GM04503 (cell line): ENCODE data around the gene C2CD4C.
"Not testable (repeated sequence)": the region's sequence is repeated elsewhere in the genome, so short reads cannot be mapped to it uniquely, and the experiment has no call there.

ENCODE experiments used
- DNase-seq: peaks from one replicate; pipeline ENCODE4 v3.0.0-alpha.2; 2012; ENCODE audit warnings: low read depth

The C2CD4C gene

GRCh38 chr19:398719-399118 is 10.2 kb downstream of the C2CD4C start:
- no peak for DNase-seq

- DNase-seq: no peak
Measured at GRCh38 chr19:397941-398706, 10.8 kb downstream of the C2CD4C start.

GRCh38 chr19:397321-397720 is 11.6 kb downstream of the C2CD4C start:
- no peak for DNase-seq

- DNase-seq: no peak
Measured at GRCh38 chr19:395467-395866, 13.5 kb downstream of the C2CD4C start.

GRCh38 chr19:394857-395256 is 14.1 kb downstream of the C2CD4C start:
- DNase-seq: not testable (repeated sequence)

GRCh38 chr19:393560-393959 is 15.4 kb downstream of the C2CD4C start:
- DNase-seq: not testable (repeated sequence)

GRCh38 chr19:392375-392970 is 16.5 kb downstream of the C2CD4C start:
- DNase-seq: no peak

- DNase-seq: no peak
Measured at GRCh38 chr19:391726-392374, 17.1 kb downstream of the C2CD4C start.

GRCh38 chr19:391207-391557 is 17.8 kb downstream of the C2CD4C start:
- no peak for DNase-seq

- DNase-seq: no peak
Measured at GRCh38 chr19:390386-391206, 18.4 kb downstream of the C2CD4C start.

- no peak for DNase-seq
Measured at GRCh38 chr19:389935-390289, 19.0 kb downstream of the C2CD4C start.

- DNase-seq: no peak
Measured at GRCh38 chr19:389255-389934, 19.6 kb downstream of the C2CD4C start.

- no peak for DNase-seq
Measured at GRCh38 chr19:388691-389090, 20.3 kb downstream of the C2CD4C start.

GRCh38 chr19:387777-388176 is 21.2 kb downstream of the C2CD4C start:
- no peak for DNase-seq

- DNase-seq: not testable (repeated sequence)
Measured at GRCh38 chr19:386632-387301, 22.2 kb downstream of the C2CD4C start.

GRCh38 chr19:386189-386588 is 22.8 kb downstream of the C2CD4C start:
- DNase-seq: not testable (repeated sequence)

- DNase-seq: no peak
Measured at GRCh38 chr19:384799-385169, 24.2 kb downstream of the C2CD4C start.

GRCh38 chr19:383922-384798 is 24.8 kb downstream of the C2CD4C start:
- no peak for DNase-seq

GRCh38 chr19:383040-383439 is 25.9 kb downstream of the C2CD4C start:
- no peak for DNase-seq

GRCh38 chr19:382578-382977 is 26.4 kb downstream of the C2CD4C start:
- peak; percentile 26 for DNase-seq
